IPS-NIHi11 (cell line): ENCODE results near the gene KRTAP10-9.
"Not testable (repeated sequence)": the region's sequence is repeated elsewhere in the genome, so short reads cannot be mapped to it uniquely, and the experiment has no call there.

ENCODE experiments used
- DNase-seq: peaks from one replicate; pipeline ENCODE4 v3.0.0; 2012; ENCODE audit warnings: mixed read lengths, low spot score

The KRTAP10-9 gene

GRCh38 chr21:44626673-44627143 is at the start of gene KRTAP10-9:
TSS of gene KRTAP10-9 (plus strand) at chr21:44627093. CDS start at chr21:44627172, 79 bp downstream.
- no peak for DNase-seq

- no peak for DNase-seq
These were observed 48.4 kb upstream of the KRTAP10-9 start for GRCh38 chr21:44578371-44579055.

GRCh38 chr21:44579056-44579832 is 47.6 kb upstream of the KRTAP10-9 start:
- DNase-seq, result no peak

GRCh38 chr21:44579833-44580144 is 47.1 kb upstream of the KRTAP10-9 start:
- DNase-seq, result no peak

GRCh38 chr21:44580231-44580821 is 46.6 kb upstream of the KRTAP10-9 start, which contains the start of gene KRTAP10-5:
TSS of gene KRTAP10-5 (minus strand) at chr21:44580604. CDS start at chr21:44580578, 26 bp downstream.
- not testable (repeated sequence) for DNase-seq

- no peak for DNase-seq
These were observed 45.7 kb upstream of the KRTAP10-9 start for GRCh38 chr21:44581158-44581557.

GRCh38 chr21:44582055-44582454 is 44.8 kb upstream of the KRTAP10-9 start:
- DNase-seq, result no peak

GRCh38 chr21:44583089-44583799 is 43.6 kb upstream of the KRTAP10-9 start:
- no peak for DNase-seq

- no peak for DNase-seq
These were observed 43.1 kb upstream of the KRTAP10-9 start for GRCh38 chr21:44583800-44584147.

- DNase-seq, result no peak
These were observed 41.0 kb upstream of the KRTAP10-9 start for GRCh38 chr21:44585892-44586291.

GRCh38 chr21:44589094-44589493 is 37.8 kb upstream of the KRTAP10-9 start:
- DNase-seq, result no peak

GRCh38 chr21:44589586-44590305 is 37.1 kb upstream of the KRTAP10-9 start:
- DNase-seq, result no peak

- DNase-seq, result no peak
These were observed 36.6 kb upstream of the KRTAP10-9 start for GRCh38 chr21:44590311-44590721.

- DNase-seq, result not testable (repeated sequence)
These were observed 35.7 kb upstream of the KRTAP10-9 start for GRCh38 chr21:44590897-44591800.

- DNase-seq, result not testable (repeated sequence)
These were observed 35.1 kb upstream of the KRTAP10-9 start for GRCh38 chr21:44591801-44592130.

- DNase-seq, result no peak
These were observed 34.2 kb upstream of the KRTAP10-9 start, which contains the start of gene KRTAP10-6 for GRCh38 chr21:44592446-44593311. TSS of gene KRTAP10-6 (minus strand) at chr21:44592505. CDS start at chr21:44592484, 21 bp downstream.

- DNase-seq, result no peak
These were observed 33.1 kb upstream of the KRTAP10-9 start for GRCh38 chr21:44593598-44594405.

GRCh38 chr21:44594406-44594916 is 32.4 kb upstream of the KRTAP10-9 start:
- no peak for DNase-seq
